HG02678 (cell line): Measurements from ENCODE around the gene UMAD1.
"Not testable (repeated sequence)": the region's sequence is repeated elsewhere in the genome, so short reads cannot be mapped to it uniquely, and the experiment has no call there.

Experiments used
- ATAC-seq: cut with Tn5 transposase; IDR thresholded peaks from one replicate; pipeline ENCODE4 v1.9.1; 2021; ENCODE audit warnings: mild to moderate bottlenecking, moderate library complexity; ENCODE audit not compliant: unreplicated experiment

Gene UMAD1

GRCh38 chr7:7820939-7821338, 180.4 kb downstream of the UMAD1 start:
- peak; percentile 39 for ATAC-seq

GRCh38 chr7:7821517-7821916, 181.0 kb downstream of the UMAD1 start:
- ATAC-seq, result no peak

- not testable (repeated sequence) for ATAC-seq
Measured at GRCh38 chr7:7825294-7825693, 184.7 kb downstream of the UMAD1 start.

- no peak for ATAC-seq
Measured at GRCh38 chr7:7829667-7830066, 189.1 kb downstream of the UMAD1 start.

DNA sequence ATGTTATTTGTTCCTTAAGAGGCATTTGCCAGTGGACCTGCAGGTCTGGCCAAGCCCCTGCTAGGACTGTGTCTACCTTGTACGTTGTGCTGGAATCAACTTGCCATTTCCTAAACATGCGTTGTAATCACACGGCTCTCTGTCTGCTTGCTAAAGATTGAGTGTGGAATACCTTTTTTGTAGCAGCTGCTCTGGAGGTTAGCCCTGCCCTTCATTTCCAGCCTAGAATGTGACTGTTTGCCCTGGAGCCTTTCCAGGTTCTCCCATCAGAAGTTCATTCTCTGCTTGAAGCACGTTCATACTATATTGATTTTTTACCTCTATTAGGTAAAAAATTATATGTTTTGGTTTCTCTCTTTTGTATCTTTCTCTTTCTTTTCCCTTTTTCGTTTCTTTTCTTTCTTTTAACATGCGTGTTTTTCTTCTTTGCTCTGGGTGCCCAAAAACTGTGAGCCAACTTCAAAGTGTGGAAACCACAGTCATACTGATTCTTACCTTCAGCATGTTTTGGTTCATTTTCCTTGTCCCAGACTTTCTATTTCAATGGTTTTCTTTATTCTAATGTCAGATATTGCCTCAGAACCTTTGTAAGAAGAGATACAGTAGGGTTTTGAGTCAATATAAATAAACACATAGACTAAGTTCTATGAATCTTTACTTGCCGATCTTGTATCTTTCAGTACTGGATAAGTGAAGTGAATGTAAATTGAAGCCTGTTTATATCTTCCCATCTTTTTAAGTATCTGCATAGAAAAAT, 189.7 kb downstream of the UMAD1 start:
- ATAC-seq, result no peak

GRCh38 chr7:7832518-7832917, 192.0 kb downstream of the UMAD1 start:
- no peak for ATAC-seq

DNA sequence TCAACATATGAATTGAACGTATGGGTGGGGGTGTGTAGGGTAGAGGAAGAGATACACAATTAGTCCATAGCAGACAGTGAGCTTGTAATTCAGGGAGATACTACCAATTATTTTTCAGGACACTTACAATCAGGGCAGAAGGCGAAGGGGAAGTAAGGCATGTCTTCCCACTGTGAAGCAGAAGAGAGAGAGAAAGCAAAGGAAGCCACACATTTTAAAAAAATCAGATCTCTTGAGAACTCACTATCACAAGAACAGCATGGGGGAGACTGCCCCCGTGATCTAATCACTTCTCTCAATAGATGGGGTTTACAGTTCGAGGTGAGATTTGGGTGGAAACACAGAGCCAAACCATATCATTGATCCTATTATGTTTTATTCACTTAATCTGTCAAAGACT, 194.2 kb downstream of the UMAD1 start:
- ATAC-seq, result no peak

- no peak for ATAC-seq
Measured at GRCh38 chr7:7841027-7841426, 200.5 kb downstream of the UMAD1 start.

DNA sequence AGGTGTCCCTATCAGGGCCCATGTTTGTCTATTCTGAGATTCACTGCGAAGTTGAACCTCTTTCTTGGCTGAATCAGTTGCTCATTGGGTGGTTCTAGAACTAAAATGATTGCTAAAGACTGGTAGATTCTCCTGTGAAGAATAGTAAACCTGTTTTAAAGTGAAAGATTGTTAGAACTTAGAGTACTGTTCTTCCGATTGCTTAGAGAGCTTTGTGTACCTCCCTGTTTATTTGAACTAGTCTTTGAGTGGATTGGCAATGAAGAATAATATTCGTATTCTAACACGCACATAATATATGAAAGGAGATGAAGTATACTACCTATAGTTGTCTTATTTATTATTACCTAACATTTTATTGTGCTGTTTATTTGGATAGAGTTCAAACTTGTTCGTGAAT, 202.7 kb downstream of the UMAD1 start:
- ATAC-seq, result no peak

DNA sequence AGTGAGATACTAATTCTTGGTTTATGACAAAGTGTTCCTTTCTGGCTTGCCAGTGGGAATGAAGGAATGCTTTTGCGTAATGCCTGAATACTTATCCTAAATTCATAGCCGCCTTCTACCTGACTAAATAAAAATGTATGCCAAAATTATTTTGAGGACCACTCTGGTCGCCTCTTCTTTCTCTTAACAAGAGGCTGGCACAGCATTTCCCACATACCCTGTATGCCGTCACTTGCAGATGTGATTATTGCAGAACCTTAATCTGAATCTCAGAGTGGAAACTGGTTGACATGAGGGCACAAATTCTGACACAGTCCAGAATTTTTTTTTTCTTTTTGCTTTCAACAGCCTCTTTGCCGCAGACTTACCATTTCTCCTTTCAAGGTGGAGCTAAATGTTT, 203.4 kb downstream of the UMAD1 start:
- no peak for ATAC-seq

DNA sequence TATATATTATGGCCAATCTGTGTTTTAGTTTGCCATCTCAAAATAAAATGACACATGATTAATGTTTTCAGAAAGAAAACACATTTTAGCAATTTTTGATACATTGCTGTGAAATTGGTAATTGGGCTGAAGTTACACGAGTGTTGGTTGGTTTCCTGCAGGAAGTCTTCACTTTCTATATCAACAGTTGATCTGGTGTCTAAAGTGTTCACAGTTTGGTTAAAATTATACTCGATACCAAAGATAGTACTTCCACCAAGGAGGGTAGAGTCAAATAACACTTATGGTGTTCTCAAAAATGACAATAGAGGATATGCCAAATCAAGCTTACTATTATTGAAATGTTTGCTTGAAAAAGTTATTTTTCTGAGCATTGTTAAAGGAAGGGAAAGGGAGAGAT, 207.7 kb downstream of the UMAD1 start:
- peak; percentile 61 for ATAC-seq

GRCh38 chr7:7848892-7849291, 208.3 kb downstream of the UMAD1 start:
- ATAC-seq, result no peak

GRCh38 chr7:7850150-7850549, 209.6 kb downstream of the UMAD1 start:
- ATAC-seq, result no peak

DNA sequence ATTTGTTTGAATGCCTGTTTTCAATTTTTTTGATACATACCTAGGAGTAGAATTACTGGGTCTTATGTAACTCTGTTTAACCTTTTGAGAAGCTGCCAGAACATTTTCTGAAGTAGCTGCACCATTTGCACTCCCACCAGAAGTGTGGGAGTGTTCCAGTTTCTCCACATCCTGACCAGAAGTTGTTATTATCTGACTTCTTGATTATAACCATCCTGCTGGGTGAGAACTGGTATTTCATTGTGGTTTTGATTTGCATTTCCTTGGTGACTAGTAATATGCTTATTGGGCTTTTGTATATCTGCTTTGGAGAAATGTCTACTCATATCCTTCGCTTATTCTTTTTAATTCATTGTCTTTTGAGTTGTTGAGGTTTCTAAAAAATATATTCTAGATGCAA, 210.8 kb downstream of the UMAD1 start:
- ATAC-seq, result no peak

- ATAC-seq, result no peak
Measured at GRCh38 chr7:7851991-7852390, 211.4 kb downstream of the UMAD1 start.

DNA sequence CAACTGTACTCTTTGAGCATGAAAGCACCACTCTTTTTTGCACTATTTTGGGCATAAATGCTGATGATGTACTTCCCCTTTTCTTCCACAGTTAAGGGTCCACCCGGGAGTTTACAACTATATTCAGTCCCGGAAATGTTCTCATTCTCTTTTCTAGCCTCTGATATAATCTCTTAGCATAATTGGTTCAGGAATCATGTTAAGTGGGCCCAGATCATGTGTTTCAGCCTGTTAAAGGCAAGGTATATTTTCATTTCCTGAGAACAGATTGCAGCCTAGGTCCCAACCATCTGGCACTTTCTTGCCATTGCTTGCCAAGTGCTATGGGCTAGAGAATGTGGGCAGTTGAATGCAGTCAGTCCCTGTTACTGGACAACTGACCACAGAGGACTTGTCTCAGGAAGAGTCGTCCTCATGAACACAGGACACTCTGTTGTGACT, 216.6 kb downstream of the UMAD1 start:
- ATAC-seq, result peak; percentile 54

DNA sequence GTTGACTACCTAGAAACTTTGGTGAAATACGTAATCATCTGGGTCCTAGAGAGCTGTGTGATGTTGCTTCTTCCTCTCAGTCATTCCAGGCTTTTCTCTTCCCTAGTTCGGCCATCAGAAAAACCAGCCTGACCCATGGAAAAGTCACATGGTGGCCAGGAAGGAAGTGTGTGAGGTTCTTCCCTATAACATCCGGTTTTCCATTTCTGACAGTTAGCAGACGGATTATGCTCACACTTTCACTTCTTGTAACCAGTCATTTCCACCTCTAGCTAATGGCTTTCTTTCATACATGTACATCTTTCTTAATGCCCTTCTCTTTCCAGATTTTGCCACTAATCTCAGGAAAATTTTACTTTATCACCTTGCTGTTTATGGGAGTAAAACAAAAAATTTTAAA, 218.0 kb downstream of the UMAD1 start:
- no peak for ATAC-seq

GRCh38 chr7:7859411-7859810, 218.9 kb downstream of the UMAD1 start:
- no peak for ATAC-seq

- no peak for ATAC-seq
Measured at GRCh38 chr7:7861211-7861633, 220.7 kb downstream of the UMAD1 start.

- no peak for ATAC-seq
Measured at GRCh38 chr7:7862393-7862792, 221.8 kb downstream of the UMAD1 start.

DNA sequence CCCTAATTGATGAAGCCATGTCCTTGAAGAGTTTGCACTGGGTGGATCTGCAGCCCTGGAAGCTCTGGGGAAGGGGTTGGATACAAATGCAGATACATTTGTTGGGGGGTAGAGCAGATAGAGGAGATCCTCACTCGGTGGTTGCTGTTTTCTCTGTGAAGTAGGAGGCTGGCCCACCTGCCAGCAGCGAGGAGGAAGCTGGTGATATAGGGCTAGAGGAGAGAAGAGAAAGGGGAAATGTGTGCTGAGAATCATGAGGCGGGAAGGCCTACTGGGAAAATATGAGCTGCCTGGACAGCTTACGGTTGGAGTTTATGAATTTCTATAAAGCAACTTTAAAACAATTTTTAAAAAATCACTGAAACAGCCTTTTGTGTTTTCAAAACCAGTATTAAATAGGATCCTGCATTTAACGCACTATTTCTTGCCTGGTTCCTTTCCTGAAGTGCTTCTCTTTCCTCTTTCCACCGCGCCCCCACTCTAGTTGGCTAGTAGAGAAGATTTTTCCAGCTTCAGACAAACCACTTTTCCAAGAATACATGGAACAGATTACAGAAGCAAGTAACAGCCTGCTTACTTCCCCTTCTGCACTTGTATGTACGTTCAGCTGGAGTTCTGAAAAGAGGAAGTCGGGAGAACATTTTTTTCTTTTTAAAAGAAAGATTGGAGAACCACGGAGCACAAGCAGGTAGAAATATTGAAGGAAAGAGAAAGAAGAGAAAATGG, 227.5 kb downstream of the UMAD1 start:
- peak; percentile 49 for ATAC-seq

DNA sequence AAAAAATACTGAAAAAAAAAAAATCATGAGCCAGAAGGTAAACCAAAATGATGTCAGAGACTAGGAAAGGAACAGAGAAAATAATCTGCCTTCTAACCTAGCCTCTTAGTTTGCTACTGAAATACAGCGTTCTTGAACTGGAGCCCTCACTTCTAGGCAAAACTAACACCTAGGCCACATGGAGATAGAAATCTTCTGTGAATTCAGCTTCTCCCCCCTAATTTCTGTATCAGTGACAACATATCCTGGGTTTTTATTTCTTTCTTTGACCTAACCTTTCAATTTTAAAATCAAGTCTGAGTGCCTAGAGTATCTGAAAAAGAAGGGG, 228.0 kb downstream of the UMAD1 start:
- peak; percentile 39 for ATAC-seq

DNA sequence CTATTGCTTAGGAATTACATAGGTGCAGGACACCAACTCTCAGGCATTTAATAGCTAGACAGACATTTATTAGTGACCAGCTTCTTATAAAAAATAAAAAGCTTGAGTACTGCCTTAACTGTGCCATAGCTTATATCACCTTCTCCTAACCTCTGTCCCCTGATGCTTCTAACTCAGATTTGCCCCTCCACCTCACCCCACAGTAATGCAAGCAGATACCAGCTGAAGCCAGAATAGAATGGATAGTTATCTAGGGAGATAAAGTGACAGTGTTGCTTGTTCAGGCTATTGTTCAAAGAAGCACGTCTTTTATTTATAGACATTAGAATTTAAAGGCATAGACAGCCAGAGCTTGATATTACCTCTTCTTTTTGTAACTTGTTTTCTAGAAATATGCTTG, 228.5 kb downstream of the UMAD1 start:
- no peak for ATAC-seq
